Panc1 (cell line): ENCODE results near the gene HPRT1. TPM values are rescaled to one million over a fixed set of nuclear protein-coding genes. Genes with fewer than 3 reads are reported as not detected.

Experiments used
- ATAC-seq: fragments of 200-7000 bp; cut with Tn5 transposase; 2 replicates; pipeline ENCODE4 v1.9.1; 2020; ENCODE audit warnings: mild to moderate bottlenecking, moderate library complexity
- BruUV-seq: library from RNA; stranded (reverse); fragments of 400-500 nt; replicated peaks from 2 replicates; lab custom pipeline; 2021; lab: Mats Ljungman, UMichigan
- CTCF ChIA-PET: fragments of 300-600 bp; sonication (Branson Sonifier 250); formaldehyde crosslinking; loops from one replicate; lab custom pipeline; 2022; ENCODE audit warnings: antibody characterized with exemption; lab: Charles Lee
- POLR2A ChIA-PET: fragments of 300-600 bp; sonication (Branson Sonifier 250); formaldehyde crosslinking; loops from one replicate; lab custom pipeline; 2022; ENCODE audit warnings: antibody characterized with exemption; lab: Charles Lee
- DNase-seq: peaks from one replicate; pipeline ENCODE4 v3.0.0-alpha.2; 2010; ENCODE audit warnings: low read depth, low spot score
- H3K27ac ChIP-seq: 2 replicates; pipeline ENCODE4 v1.5.1; 2011; ENCODE audit warnings: mild to moderate bottlenecking, low read length, inconsistent platforms
- H3K27me3 ChIP-seq: fragments of 200-500 bp; sonication (Bioruptor generic); 2 replicates; pipeline ENCODE4 v1.6.0; 2014; ENCODE audit warnings: low read length, inconsistent platforms; ENCODE audit not compliant: control insufficient read depth, insufficient read depth
- H3K36me3 ChIP-seq: fragments of 200-500 bp; sonication (Bioruptor generic); 2 replicates; pipeline ENCODE4 v1.5.1; 2014; ENCODE audit warnings: inconsistent platforms, mild to moderate bottlenecking, low read length, moderate library complexity; ENCODE audit not compliant: control insufficient read depth, insufficient read depth
- H3K4me1 ChIP-seq: 2 replicates; pipeline ENCODE4 v1.5.1; 2011; ENCODE audit warnings: inconsistent platforms, mild to moderate bottlenecking, low read length, moderate library complexity; ENCODE audit not compliant: control insufficient read depth, insufficient read depth
- H3K4me3 ChIP-seq, 2 experiments: 2 replicates each; pipeline ENCODE4 v1.5.1; 2011 to 2012; ENCODE audit warnings: low read depth in 2 of 2, low read length in 2 of 2, mild to moderate bottlenecking in 2 of 2, inconsistent platforms in 1 of 2, moderate library complexity in 1 of 2
- H3K9me3 ChIP-seq: fragments of 200-500 bp; sonication (Bioruptor generic); 2 replicates; pipeline ENCODE4 v1.5.1; 2014; ENCODE audit warnings: low read depth, mild to moderate bottlenecking, inconsistent platforms, low read length, moderate library complexity; ENCODE audit not compliant: control insufficient read depth, insufficient read depth
- POLR2AphosphoS5 ChIP-seq: IDR thresholded peaks from 2 replicates; pipeline ENCODE4 v1.6.1; 2012; ENCODE audit warnings: mild to moderate bottlenecking, low read depth, low read length, moderate library complexity
- SIN3A ChIP-seq: IDR thresholded peaks from 2 replicates; pipeline ENCODE4 v1.6.1; 2012; ENCODE audit warnings: low read depth, mild to moderate bottlenecking, low read length, moderate library complexity, borderline replicate concordance; ENCODE audit not compliant: insufficient read depth
- TCF7L2 ChIP-seq: IDR thresholded peaks from 2 replicates; pipeline ENCODE4 v1.6.1; 2011; ENCODE audit warnings: mild to moderate bottlenecking, low read depth, low read length, inconsistent platforms
- in situ Hi-C: cut with HindIII; loops from 2 replicates; pipeline ENCODE4 v1.10.0; 2016; ENCODE audit warnings: low sequenced_read_pairs, low pct_unique_long_range_greater_than_20kb
- intact Hi-C: fragments of 100-400 bp; cut with micrococcal nuclease; formaldehyde crosslinking; loops from one replicate; pipeline ENCODE4 v1.10.0; 2022; ENCODE audit not compliant: unreplicated experiment
- total RNA-seq: library from RNA; stranded (reverse); gene quantifications from one replicate; pipeline ENCODE4 v1.2.1, GENCODE V29; 2021; ENCODE audit not compliant: unreplicated experiment
- TF ChIP-seq, protein P1 (sequence below), 2 experiments: IDR thresholded peaks; 2 replicates each; pipeline ENCODE4 v1.6.1; 2011 to 2012; ENCODE audit warnings: low read depth in 2 of 2, control low read depth in 1 of 2, low read length in 1 of 2, mild to moderate bottlenecking in 1 of 2, moderate library complexity in 1 of 2; ENCODE audit not compliant: insufficient read depth in 1 of 2
- TF ChIP-seq, protein P2 (sequence below): fragments of 450-650 bp; IDR thresholded peaks from 2 replicates; pipeline ENCODE4 v1.5.1; 2017; ENCODE audit warnings: mild to moderate bottlenecking

Gene HPRT1
- total RNA-seq, 1 experiment from 2014 or later: 77.1 TPM

DNA sequence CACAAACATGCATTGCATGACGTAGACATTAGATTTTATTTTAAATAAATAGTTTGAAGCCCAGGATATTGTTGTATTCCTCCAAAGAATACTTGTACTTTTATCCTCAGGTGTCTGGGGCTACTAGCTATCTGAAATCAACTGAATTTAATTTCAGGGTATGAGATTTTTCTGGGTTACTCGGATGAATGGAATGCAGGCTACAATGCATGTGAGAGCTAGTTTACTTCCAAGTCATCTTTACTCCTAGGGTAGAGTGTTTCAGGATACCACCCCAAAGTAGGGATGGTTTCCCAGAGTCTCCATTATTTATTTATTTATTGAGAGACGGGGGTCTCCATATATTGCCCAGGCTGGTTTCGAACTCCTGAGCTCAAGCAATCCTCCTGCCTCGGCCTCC, 66.4 kb downstream of the HPRT1 start:
- Histone ChIP-seq H3K4me3 (no peak overlapping the region), H3K4me1 (no peaks in the 10 kb centered on the region), H3K9me3 (no peaks in the 10 kb centered on the region), H3K27ac (no peak overlapping the region), H3K36me3 (no peaks in the 10 kb centered on the region), H3K27me3 (no peaks in the 10 kb centered on the region)
- no peak for TF ChIP-seq POLR2AphosphoS5
- TF ChIP-seq TCF7L2: no peak
- TF ChIP-seq, protein P1, sequence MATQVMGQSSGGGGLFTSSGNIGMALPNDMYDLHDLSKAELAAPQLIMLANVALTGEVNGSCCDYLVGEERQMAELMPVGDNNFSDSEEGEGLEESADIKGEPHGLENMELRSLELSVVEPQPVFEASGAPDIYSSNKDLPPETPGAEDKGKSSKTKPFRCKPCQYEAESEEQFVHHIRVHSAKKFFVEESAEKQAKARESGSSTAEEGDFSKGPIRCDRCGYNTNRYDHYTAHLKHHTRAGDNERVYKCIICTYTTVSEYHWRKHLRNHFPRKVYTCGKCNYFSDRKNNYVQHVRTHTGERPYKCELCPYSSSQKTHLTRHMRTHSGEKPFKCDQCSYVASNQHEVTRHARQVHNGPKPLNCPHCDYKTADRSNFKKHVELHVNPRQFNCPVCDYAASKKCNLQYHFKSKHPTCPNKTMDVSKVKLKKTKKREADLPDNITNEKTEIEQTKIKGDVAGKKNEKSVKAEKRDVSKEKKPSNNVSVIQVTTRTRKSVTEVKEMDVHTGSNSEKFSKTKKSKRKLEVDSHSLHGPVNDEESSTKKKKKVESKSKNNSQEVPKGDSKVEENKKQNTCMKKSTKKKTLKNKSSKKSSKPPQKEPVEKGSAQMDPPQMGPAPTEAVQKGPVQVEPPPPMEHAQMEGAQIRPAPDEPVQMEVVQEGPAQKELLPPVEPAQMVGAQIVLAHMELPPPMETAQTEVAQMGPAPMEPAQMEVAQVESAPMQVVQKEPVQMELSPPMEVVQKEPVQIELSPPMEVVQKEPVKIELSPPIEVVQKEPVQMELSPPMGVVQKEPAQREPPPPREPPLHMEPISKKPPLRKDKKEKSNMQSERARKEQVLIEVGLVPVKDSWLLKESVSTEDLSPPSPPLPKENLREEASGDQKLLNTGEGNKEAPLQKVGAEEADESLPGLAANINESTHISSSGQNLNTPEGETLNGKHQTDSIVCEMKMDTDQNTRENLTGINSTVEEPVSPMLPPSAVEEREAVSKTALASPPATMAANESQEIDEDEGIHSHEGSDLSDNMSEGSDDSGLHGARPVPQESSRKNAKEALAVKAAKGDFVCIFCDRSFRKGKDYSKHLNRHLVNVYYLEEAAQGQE (IDR thresholded peaks at IDR 0.05; ENCODE audit: insufficient read depth in 1 of 2, low read depth in 2 of 2, low read length in 1 of 2): no peak
- TF ChIP-seq SIN3A: no peak
- TF ChIP-seq, protein P2, sequence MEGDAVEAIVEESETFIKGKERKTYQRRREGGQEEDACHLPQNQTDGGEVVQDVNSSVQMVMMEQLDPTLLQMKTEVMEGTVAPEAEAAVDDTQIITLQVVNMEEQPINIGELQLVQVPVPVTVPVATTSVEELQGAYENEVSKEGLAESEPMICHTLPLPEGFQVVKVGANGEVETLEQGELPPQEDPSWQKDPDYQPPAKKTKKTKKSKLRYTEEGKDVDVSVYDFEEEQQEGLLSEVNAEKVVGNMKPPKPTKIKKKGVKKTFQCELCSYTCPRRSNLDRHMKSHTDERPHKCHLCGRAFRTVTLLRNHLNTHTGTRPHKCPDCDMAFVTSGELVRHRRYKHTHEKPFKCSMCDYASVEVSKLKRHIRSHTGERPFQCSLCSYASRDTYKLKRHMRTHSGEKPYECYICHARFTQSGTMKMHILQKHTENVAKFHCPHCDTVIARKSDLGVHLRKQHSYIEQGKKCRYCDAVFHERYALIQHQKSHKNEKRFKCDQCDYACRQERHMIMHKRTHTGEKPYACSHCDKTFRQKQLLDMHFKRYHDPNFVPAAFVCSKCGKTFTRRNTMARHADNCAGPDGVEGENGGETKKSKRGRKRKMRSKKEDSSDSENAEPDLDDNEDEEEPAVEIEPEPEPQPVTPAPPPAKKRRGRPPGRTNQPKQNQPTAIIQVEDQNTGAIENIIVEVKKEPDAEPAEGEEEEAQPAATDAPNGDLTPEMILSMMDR: no peak
- in situ Hi-C loops: no loop called here
- intact Hi-C loops: no loop called here
- ATAC-seq (no peak), DNase-seq (no peak)
- no TSS peak for BruUV-seq
- ChIA-PET POLR2A (interaction anchor here (0.6 kb wide), 1 partner anchor 1058 kb away, joined by 4 read pairs; no protein-coding TSS in a partner anchor), CTCF (no interaction called here)

DNA sequence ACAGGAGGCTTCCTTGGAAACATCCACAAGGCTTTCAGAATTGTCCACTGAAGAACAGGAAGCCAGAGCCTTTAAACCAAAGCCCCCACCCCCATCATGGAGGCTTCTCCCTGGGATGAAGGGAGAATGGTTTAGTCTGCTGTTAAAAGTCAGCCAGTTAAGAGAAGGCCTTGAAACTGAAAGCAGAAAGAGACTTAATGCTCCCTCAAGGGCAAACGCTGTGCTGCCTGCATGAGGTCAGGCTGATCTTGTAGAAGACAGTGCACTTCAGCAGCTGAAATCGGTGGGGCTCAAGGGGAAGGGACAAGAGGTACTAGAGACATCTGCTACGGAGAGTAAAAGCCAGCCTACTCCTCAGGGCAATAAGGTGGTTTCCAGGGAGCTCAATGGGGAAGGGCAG, 69.0 kb downstream of the HPRT1 start:
- DNase-seq (no peak), ATAC-seq (no peak; the same call in 1 of the 2 replicates)
- ChIA-PET POLR2A (interaction anchor here (0.6 kb wide), 1 partner anchor 63 kb away, joined by 4 read pairs; no protein-coding TSS in a partner anchor), CTCF (no interaction called here)
- TF ChIP-seq TCF7L2 (no peak), POLR2AphosphoS5 (no peak), SIN3A (no peak)
- TF ChIP-seq, protein P1 (IDR thresholded peaks at IDR 0.05; ENCODE audit: insufficient read depth in 1 of 2, low read depth in 2 of 2, low read length in 1 of 2): no peak
- TF ChIP-seq, protein P2: no peak
- no peaks in the 10 kb centered on the region for H3K27me3 ChIP-seq
- no TSS peak for BruUV-seq
- H3K9me3 ChIP-seq: no peaks in the 10 kb centered on the region
- H3K27ac ChIP-seq: no peak overlapping the region
- no peaks in the 10 kb centered on the region for H3K4me1 ChIP-seq
- in situ Hi-C loops (no loop called here), intact Hi-C loops (no loop called here)
- no peak overlapping the region for H3K4me3 ChIP-seq
- no peaks in the 10 kb centered on the region for H3K36me3 ChIP-seq
